GM12872 (cell line): ENCODE results near the gene GRID2.

ENCODE experiments used
- TF ChIP-seq, protein P1 (sequence below): IDR thresholded peaks from 3 replicates; pipeline ENCODE4 v1.5.1; 2011; ENCODE audit warnings: low read depth, mild to moderate bottlenecking, low read length, moderate library complexity; ENCODE audit not compliant: insufficient read depth

Gene GRID2

DNA sequence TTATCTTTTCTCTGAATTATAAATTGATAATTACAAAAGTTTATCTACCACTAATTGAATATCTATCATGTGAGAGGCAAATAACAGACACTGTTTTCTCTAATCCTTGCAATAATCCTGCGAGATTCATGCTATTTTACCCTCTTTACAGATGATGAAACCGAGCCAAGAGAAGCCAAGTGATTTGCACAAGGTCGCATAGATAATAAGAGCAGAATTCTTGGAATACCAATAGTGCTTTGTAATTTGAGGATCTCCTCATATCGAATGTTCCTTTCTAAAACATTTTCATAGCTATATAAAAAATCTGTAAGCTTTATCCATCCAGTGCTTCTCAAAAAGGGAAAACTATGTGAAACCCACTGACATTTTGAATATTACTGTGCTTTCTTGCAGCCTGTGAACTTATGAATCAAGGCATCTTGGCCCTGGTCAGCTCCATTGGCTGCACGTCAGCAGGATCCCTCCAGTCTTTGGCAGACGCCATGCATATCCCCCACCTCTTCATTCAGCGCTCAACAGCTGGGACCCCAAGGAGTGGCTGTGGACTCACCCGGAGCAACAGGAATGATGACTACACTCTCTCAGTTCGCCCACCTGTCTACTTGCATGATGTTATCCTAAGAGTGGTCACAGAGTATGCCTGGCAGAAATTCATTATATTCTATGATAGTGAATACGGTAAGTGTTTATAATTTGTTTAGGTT is 781.0 kb downstream of the GRID2 start:
- TF ChIP-seq, protein P1, sequence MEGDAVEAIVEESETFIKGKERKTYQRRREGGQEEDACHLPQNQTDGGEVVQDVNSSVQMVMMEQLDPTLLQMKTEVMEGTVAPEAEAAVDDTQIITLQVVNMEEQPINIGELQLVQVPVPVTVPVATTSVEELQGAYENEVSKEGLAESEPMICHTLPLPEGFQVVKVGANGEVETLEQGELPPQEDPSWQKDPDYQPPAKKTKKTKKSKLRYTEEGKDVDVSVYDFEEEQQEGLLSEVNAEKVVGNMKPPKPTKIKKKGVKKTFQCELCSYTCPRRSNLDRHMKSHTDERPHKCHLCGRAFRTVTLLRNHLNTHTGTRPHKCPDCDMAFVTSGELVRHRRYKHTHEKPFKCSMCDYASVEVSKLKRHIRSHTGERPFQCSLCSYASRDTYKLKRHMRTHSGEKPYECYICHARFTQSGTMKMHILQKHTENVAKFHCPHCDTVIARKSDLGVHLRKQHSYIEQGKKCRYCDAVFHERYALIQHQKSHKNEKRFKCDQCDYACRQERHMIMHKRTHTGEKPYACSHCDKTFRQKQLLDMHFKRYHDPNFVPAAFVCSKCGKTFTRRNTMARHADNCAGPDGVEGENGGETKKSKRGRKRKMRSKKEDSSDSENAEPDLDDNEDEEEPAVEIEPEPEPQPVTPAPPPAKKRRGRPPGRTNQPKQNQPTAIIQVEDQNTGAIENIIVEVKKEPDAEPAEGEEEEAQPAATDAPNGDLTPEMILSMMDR, result no peak

DNA sequence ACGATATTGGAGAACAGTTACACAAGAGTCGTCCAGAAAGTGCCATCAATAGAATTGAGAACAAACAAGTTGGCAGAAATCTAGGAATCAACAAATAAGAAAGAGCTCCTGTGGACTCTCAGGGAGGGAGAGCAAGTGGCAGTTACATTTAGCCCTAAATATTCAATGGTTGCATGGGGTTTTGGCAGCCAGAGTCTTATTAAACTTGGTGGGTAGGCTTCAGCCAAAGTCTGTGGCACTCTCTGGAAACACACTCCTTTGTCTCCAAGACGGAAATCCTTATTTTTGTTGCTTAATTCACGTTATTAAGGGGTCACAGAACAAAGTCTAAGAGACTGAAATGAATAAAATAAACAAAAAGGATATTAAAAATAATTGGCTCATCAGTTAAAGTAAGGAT is 782.6 kb downstream of the GRID2 start:
- TF ChIP-seq, protein P1, result no peak

DNA sequence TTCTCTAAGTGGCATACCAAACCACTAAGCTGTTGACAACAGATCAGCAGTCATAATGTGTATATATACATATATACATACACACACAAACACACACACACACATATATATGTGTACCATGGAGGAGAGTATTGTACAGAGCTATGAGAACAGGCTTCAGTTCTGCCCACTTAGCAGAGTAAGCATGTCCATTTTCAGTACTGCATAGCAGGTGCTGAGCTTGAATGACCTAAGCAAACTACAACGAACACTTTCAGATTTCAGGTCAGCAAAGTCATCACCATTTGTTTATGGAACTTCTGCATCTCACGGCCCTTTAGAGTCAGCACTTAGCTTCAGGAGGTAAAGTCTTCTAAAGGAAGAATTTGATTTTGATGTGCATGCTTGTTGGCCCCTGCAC is 789.0 kb downstream of the GRID2 start:
- TF ChIP-seq, protein P1, result no peak

DNA sequence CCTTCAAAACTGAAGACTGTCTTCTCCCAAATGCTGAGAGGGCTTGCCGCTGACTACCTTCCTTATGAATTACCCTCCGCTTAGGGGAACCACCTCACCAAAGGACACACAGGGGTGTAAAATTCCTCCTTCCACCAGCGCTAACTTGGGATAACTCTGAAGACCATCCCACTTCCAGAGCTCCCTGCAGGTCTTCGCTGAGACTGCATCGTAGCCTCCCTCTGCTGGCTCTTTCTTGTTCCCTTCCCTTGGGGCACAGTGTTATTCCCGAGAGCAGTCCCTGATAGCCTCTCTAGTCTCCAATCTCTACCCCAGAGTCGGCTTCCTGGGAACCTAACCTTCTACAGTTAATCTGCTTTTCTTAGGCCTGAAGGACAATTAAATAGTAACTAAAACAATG is 799.3 kb downstream of the GRID2 start:
- TF ChIP-seq, protein P1, result no peak

DNA sequence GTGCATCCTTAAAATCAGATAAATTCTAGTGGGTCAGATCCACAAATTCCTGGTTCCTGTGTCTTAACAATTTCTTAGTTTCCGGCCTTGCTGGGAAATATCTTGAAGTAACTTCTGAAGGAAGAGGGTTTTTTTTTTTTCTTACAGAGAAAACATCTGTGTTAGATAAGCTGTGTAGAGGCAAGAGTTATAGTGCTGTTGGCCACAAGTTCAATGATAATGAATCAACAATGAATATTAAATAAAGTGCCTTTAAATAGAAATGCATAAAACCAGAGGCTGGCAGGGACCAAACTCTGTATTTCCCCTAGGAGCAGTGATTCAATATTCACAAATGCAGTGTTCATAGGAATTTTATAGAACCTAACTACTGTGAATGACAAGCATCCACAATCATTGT is 812.9 kb downstream of the GRID2 start:
- TF ChIP-seq, protein P1, result no peak

DNA sequence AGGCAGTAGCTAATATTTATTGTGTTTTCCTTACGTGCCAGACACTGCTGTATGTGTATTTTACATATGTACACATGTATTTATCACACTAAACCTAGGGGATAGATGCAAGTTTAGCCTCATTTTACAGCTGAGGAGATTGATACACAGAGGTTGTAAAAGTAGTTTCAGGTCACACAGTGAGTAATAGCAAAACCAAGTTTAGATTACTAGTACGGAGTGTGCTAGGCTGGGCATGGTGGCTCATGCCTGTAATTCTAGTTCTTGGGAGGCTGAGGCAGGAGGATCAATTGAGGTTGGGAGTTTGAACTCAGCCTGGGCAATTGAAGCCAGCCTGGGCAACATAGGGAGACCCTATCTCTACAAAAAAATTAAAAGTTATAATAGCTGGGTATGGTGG is 823.7 kb downstream of the GRID2 start:
- TF ChIP-seq, protein P1, result no peak

DNA sequence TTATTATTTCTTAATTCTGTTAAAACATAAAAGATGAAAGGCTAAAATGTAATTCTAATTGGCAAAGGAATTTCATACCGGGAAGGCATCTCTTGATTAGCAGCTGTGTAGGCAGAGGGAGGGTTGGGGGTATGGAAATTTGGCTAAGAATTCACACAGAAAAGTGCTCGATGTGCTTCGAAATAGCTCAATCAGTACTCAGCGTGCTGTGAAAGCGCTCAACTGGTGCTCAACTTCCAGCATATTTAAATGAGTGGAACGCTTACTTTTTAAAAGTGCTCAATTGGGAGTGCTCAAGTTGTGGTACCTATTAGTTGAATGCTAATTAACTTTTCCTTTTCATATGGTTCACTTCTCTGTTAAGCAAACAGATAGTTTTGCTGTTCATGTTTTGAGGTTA is 828.9 kb downstream of the GRID2 start:
- TF ChIP-seq, protein P1, result no peak

DNA sequence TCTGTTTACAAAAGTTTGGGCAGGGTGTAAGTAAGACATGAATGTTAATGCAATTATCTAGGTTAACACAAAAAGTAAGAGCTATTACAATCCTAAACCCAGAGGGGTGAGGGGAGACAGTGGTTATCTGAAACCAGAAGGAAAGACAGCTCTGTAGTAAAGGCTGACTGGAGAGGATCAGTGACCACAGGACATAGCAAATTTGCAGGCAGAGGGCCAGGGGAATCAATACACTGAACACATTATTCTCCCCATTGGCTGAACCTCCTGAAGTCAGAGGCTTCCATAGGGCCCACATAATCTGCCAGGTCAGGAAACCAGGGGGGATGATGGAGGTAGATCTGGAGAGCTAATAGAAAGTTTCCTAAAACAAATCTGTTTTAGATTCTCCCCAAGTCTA is 835.4 kb downstream of the GRID2 start:
- TF ChIP-seq, protein P1, result no peak
